GM19240 (cell line): ENCODE results near the gene SIPA1L3.
"Not testable (repeated sequence)": the region's sequence is repeated elsewhere in the genome, so short reads cannot be mapped to it uniquely, and the experiment has no call there.

Experiments
- DNase-seq: peaks from one replicate; pipeline ENCODE4 v3.0.0; 2011; ENCODE audit warnings: low spot score; ENCODE audit not compliant: insufficient read length

The SIPA1L3 gene

GRCh38 chr19:37907735-37908455 lies 887 bp downstream of the SIPA1L3 start:
- no peak for DNase-seq

DNA sequence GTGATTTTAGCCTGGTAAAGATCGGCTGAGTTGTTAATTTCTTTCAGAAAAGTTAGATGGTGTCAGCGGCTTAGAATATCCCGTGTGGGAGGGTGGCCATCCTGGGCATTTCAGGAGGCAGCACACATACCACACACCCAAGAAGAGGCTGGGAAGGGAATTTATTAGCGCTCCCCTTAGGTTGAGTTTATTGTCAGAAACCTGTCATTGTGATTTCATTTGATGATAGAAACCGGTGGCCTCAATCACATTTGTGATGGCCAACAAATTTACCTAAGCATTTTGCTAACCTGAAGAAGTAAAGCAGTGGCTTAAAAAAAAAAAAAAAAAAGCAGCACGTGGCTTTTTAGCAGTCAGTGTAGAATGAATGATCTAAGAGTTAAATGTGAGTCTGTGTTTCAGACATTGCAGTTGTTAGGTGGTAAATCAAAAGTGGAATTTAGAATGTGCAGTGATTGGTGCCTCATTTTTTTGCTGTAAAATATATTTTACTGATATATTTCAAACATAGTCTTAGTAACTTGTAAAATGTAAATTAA lies 2.7 kb downstream of the SIPA1L3 start:
- no peak for DNase-seq

- DNase-seq: no peak
Observed at GRCh38 chr19:37914908-37915307, 7.9 kb downstream of the SIPA1L3 start.

- DNase-seq: no peak
Observed at GRCh38 chr19:37920591-37921450, 13.8 kb downstream of the SIPA1L3 start.

DNA sequence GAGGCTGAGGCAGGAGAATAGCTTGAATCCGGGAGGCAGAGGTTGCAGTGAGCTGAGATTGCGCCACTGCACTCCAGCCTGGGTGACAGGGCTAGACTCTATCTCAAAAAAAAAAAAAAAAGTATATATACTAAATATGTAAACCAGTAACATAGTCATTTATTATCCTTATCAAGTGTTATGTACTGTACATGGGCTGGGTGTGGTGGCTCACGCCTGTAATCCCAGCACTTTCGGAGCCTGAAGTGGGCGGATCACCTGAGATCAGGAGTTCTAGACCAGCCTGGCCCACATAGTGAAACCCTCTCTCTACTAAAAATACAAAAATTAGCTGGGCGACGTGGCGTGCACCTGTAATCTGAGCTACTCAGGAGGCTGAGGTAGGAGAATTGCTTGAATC lies 17.6 kb downstream of the SIPA1L3 start:
- not testable (repeated sequence) for DNase-seq

DNA sequence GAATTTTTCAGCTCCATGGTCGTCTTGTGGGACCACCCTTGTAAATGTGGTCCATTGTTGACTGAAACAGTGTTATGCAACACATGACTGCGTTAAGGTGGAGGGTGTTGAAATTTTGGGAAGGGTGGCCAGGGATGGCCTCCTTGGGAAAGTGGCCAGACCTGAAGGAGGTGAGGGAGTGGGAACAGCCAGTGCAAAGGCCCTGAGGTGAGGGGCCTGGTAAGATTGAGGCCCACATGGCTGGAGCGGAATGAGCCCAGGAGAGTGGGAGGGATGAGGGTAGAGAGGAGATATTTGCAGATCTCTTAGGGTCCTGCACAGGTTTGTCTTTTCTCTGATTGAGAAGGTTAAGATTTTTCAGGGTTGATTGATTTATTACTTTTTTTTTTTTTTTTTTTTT lies 18.2 kb downstream of the SIPA1L3 start:
- no peak for DNase-seq

GRCh38 chr19:37926255-37926654 lies 19.2 kb downstream of the SIPA1L3 start:
- no peak for DNase-seq

DNA sequence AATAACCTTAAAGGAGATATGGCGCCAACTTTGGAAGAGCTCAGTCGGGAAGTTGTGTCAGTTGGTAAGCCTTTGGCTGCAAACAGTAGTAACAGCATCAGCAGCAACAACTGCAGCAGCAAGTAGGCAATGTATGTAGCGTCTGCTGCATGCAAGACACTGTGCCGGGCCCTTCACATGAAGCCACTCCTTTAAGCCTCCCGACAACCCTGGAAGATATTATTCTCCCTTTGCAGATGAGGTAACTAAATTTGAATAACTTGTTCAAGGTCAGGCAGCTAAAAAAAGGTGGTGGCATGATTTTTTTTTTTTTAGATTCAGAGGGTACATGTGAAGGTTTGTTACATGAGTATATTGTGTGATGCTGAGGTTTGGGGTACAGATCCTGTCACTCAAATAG lies 19.7 kb downstream of the SIPA1L3 start:
- no peak for DNase-seq

GRCh38 chr19:37928527-37929286 lies 21.7 kb downstream of the SIPA1L3 start:
- no peak for DNase-seq

DNA sequence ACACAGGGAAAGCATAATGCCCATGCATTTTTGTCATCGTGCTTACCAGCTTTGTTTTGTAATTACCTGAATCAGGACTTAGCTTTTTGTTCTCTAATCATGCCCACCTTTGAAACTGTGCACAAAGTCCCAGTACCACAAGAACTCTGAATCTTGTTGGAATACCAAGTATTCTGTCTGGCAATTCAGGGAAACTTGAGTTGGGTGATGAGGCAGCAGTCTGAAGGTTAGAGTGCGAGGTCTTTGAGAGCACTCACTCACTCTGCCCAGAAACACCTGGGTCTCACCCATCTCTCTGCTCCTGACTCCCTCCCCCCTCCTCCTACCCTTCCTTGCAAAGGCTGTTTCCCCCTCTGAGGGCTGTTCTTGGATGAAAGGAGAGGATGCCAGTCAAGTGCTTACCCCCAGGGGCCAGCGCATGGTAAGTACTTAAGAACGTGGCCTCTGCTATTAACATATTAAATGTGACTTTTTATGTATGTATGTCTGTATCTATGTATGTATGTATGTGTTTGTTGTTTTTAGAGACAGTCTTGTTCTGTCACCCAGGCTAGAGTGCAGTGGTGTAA lies 22.4 kb downstream of the SIPA1L3 start:
- DNase-seq: no peak

- DNase-seq: no peak
Observed at GRCh38 chr19:37930416-37930815, 23.4 kb downstream of the SIPA1L3 start.

DNA sequence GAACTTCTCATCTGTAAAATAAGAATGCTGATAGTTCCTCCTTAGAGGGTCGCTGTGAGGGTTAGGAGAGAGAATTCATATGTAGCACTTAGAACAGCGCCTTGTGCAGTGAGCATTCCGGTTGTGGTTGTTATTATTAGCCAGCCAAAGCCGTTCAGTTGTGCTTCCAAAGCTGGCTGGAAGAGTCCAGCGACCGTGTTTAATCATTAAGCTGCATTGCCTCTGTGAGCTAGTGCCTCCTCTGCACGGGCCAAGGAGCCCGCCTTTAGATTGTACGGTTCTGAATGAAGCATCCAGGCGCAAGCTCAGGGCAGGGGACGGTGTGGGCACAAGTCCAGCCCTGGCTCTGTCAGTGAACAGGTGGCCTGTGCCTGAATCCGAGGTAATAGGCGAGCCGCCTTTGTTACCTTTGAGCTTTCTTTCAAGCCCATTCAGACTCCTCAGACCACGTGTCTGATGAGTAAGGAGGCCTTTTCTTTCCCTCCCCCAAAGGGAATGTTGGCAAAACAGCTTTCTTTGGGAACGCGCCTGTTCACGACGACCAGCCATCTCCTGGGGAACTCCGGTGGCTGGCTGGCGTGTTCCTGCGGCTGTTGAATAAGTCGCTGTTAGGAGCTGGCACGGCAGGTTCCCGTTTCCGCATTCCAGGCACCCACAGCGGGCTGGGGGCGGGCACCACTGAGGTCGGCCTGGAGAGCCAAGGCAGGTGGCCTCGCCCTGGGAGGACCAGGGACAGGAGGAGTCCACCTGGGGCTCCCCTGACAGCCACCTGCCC lies 25.1 kb downstream of the SIPA1L3 start:
- DNase-seq: no peak

GRCh38 chr19:37932985-37933936 lies 26.3 kb downstream of the SIPA1L3 start:
- DNase-seq: no peak

DNA sequence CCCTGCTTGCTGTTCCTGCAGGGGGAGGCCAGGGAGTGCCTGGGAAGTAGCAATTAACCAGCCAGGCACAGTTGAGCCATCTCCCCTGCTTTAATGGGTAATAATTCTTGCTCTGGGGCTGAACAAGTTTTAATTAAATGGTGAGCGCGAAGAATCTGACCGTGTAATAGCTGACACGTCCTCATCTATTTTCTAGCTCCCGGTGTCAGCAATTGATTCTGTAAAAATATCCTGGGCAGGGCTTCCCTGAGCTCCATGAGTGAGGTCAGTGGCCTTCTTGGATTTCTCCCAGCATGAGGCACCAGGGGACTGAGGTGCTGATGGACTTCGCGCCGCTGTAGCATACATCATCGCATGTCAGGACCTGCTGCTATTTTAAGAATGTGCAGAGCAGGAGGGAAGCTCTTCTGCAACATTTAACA lies 26.9 kb downstream of the SIPA1L3 start:
- no peak for DNase-seq

DNA sequence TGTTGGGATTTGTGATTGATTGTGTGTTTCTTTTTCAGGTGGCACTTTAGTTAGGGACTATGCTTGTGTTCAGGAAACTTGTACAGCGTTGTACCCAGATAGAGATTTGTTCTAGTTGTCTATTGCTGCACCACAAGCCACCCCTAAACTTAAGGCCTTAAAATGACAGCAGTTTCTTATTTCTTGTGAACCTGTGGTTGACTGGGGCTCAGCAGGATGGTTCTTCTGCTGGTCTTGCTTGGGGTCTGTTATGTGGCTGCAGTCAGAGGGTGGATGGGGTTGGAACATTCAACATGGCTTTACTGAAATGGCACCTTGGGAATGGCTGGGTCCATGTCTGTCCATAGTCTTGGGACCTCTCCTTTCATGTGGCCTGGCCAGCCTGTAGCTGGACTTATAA lies 28.3 kb downstream of the SIPA1L3 start:
- no peak for DNase-seq

- no peak for DNase-seq
Observed at GRCh38 chr19:37936166-37936565, 29.2 kb downstream of the SIPA1L3 start.

GRCh38 chr19:37936886-37937285 lies 29.9 kb downstream of the SIPA1L3 start:
- no peak for DNase-seq

- DNase-seq: no peak
Observed at GRCh38 chr19:37938353-37938752, 31.3 kb downstream of the SIPA1L3 start.

- no peak for DNase-seq
Observed at GRCh38 chr19:37941782-37942515, 34.9 kb downstream of the SIPA1L3 start.
